Globus pallidus (tissue), 1 donor: ENCODE measurements around the gene RNF213.
"Not testable (repeated sequence)": the region's sequence is repeated elsewhere in the genome, so short reads cannot be mapped to it uniquely, and the experiment has no call there.

Source experiments
- DNase-seq: peaks from one replicate; pipeline ENCODE4 v3.0.0-alpha.2; 2015; ENCODE audit warnings: low spot score

Gene RNF213

GRCh38 chr17:80394629-80395216 lies 134.1 kb downstream of the RNF213 start:
- no peak for DNase-seq

DNA sequence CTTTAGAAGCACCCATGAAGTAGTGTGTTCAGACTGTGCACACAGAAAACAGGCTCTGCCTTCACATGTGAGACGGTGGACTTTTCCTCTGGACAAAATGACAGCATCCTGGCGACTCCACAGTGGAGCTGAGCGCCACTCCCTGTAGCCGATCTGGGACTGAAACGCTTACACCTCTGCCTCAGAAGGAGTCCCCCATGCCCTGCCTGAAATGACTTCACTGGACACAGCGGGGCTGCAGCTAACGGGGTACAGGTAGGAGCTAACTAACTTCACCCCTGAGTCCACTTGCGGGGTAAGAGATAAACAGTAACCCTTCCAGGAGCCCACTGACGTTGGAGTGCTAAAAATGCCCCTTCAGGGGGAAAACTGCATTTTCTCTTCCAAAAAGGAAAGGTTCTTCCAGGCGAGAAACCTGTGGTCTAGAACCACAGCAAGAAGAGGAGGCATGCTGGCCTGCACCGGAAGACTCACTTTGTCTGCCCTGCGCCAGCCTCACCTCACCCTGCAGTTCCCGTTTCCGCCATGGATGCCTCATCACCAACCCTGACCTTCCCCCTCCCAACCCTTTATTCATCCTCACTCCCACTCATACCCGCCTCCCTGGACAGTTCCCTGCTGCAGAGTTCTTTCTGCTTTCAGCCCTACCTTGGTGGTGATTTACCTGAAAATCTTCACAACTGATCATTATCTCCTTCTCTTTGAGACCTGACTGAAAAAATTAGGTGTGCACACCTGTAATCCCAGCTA lies 134.9 kb downstream of the RNF213 start:
- no peak for DNase-seq

GRCh38 chr17:80396157-80397033 lies 135.7 kb downstream of the RNF213 start:
- no peak for DNase-seq

DNA sequence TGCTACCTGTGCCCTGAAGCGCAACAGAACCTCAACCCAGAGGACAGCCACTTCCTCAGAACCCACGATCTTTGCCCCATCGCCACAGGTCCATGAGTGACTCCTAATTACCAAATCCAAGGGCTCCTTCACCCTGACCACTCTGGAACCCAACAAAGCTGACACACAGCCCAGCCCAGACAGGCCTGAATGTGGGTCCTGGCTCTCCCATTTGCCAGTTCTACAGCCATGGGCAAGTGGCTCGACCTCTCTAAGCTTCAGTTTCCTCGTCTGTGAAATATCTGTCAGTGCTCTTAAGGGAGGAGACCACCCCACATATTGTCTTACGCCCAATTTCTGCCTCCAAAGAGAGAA lies 136.4 kb downstream of the RNF213 start:
- DNase-seq: no peak

DNA sequence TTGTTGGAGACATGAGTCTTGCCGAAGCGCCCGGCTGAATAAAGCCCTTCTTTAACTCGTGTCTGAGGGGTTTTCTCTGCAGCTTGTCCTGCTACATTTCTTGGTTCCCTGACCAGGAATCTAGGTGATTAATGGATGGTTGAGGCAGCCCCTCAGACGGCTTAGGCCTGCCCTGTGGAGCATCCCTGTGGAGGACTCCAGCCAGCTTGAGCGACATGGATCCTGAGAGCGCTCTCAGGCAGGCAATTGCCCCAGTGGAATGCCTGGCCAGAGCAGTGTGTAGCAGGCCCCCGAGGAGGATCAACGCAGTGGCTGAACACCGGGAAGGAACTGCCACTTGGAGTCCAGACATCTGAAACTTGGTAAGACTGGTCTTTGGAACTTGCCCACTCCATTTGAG lies 137.0 kb downstream of the RNF213 start:
- DNase-seq: no peak

DNA sequence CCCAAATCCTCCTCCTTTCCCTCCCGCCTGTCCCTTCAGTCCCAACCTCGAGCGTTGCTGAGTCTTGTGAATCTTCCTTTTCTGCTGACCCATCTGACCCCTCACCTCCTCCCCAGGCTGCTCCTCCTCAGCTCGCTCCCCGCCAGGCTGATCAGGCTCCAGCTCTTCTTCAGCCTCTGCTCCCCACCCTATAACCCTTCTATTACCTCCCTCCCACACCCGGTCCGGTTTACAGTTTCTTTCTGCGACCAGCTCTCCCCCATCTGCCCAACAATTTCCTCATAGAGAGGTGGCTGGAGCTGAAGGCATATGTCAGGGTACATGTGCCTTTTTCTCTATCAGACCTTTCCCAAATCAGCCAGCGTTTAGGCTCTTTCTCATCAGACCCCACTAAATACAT lies 140.4 kb downstream of the RNF213 start:
- DNase-seq: not testable (repeated sequence)

DNA sequence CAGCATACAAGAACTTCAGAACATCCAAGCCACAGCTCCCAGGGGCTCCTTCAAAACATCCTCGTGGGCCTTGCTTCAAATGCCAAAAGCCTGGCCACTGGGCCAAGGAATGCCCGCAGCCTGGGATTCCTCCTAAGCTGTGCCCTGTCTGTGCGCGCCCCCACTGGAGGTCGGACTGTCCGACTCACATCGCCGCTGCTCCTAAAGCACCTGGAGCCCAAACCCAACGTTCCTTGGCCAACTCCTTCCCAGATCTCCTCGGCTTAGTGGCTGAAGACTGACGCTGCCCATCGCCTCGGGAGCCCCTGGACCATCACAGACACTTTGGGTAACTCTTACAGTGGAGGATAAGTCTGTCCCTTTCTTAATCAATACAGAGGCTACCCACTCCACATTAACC lies 141.4 kb downstream of the RNF213 start:
- not testable (repeated sequence) for DNase-seq

GRCh38 chr17:80402959-80403358 lies 142.3 kb downstream of the RNF213 start:
- no peak for DNase-seq

- no peak for DNase-seq
Measured at GRCh38 chr17:80406146-80406545, 145.5 kb downstream of the RNF213 start.

DNA sequence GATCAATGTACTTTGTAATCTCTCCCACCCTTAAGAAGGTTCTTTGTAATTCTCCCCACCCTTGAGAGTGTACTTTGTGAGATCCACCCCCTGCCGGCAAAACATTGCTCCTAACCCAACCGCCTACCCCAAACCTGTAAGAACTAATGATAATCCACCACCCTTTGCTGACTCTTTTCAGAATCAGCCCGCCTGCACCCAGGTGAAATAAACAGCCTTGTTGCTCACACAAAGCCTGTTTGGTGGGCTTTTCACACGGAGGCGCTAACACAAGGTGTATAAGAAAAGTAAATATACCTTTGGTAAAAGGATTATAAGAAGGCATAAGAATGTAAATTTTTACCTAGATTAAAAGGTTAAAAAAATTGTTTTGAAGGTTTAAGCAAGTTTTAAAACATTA lies 147.3 kb downstream of the RNF213 start:
- DNase-seq: not testable (repeated sequence)

DNA sequence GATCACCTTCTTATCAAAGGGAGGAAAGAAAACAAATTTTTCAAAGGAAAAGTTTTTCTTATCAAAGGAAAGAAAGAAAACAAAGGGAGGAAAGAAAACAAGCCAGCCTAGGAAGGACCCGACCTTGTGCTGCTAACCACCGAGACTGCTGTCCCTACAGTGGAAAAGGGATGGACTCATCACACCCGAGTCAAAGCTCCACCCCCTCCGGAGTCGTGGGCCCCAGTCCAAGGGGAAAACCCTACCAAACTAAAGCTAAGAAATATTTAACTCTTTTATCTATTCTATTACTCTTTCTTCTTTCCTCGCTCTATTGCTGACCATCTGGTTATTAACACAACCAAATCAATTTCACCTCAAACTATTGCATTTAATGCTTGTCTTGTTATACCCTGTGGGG lies 148.2 kb downstream of the RNF213 start:
- DNase-seq: no peak

DNA sequence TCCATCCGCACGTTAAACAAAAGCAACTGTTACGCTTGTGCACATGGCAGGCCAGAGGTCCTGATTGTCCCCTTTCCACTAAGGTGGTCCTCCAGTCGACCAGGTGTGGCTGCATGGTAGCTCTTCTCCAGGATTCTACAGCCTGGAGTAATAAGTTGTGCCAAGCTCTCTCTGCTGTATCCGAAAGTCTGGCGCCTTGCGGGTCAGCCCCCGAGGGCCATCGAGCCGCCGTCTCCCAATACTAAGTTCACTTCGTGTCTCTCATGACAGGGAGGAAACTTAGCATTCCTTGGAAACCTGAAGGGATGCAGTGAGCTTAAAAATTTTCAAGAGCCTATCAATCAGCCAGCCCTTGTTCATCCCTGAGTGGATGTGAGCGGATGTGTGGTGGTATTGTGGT lies 149.0 kb downstream of the RNF213 start:
- no peak for DNase-seq

DNA sequence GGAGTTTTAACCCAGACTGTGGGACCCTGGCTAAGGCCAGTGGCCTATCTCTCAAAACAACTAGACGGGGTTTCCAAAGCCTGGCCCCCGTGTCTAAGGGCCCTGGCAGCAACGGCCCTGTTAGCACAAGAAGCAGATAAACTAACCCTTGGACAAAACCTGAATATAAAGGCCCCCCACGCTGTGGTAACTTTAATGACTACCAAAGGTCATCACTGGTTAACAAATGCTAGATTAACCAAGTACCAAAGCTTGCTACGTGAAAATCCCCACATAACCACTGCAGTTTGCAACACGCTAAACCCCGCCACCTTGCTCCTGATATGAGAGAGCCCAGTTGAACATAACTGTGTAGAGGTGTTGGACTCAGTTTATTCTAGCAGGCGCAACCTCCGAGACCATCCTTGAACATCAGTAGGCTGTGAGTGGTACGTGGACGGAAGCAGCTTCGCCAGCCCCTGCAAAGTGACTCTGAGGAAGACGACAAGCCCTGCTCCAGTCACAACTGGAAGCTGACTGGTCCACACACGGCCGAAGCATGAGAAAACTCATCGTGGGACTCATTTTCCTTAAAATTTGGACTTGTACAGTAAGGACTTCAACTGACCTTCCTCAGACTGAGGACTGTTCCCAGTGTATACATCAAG lies 149.9 kb downstream of the RNF213 start:
- DNase-seq: not testable (repeated sequence)

DNA sequence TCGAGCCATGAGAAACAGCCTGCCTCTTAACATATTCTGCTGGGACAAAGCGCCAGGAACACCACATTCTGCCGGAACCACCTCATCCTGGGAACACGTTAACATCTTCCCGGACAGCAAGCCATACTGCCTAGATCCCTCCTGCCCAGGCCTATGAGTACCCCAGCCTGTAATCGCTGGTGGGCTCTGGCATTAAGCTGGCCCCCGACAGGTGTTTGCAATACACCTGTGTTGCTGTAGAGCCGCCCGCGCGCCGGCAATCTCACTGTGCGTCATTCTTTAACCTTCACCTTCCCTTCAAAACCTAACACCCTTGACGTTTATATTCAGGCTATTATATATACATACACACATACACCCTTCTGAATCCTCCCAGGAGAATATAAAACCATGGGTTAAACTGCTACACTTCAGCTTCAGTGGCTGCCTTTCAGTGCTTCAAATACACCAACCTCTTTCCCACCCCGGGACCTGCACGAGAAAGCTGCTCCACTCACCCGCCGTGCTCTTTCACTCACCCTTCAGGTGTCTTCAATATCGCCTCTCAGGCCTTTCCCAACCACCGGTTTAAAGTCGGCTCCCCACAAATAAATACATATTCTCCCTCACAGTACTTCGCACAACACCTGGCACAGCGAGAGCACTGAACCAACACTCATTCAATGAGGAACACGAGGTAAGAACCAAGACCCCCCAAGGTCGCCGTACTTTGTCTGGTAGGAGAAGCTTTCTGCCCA lies 153.3 kb downstream of the RNF213 start:
- no peak for DNase-seq

- peak; percentile 8 for DNase-seq
Measured at GRCh38 chr17:80414508-80414802, 153.8 kb downstream of the RNF213 start.

DNA sequence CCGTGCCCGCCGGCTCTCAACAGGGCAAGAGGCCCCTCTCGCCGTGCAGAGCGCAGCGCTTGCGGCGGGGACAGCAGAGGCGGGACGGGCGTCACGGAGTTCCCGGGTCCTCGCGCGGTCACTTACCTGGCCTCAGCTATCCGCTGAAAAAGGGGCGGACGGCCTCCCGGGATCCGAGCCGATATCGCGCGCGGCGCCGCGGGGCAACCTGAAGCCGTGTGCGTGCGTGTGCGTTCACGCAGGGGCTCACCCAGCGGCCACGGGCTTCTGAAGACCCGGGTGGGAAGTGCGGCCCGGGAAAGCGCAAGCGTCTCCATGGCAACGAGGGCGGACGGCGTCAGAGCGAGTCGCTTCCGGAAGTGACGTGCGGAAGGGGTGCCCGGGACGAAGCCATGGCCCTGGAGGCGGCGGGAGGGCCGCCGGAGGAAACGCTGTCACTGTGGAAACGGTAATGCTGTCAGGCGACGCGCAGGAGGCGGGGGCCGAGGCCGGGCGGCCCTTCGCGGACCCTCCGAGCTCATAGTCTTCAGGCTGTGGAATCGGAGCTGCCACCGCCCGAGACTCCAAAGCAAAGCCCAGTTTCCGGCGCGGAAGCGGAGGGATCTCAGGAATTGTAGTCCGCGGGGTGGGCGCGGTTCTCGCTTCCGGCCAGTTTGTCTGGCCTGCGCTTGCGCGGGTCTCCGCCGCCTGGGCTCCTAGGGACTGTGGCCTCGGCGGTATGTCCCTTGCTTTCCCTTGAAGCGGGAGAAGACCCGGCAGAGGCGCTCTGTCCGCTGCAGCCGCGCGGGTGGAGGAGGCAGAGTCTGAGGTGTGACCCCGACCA lies 154.4 kb downstream of the RNF213 start, which contains the start of gene ENDOV:
ENDOV (plus strand) TSS at position 365 of the 823 bp plus-strand sequence; CDS start at position 393, 28 bp downstream.
- DNase-seq: peak; percentile 92

- DNase-seq: no peak
Measured at GRCh38 chr17:80415626-80416137, 155.0 kb downstream of the RNF213 start.

- no peak for DNase-seq
Measured at GRCh38 chr17:80416260-80416939, 155.7 kb downstream of the RNF213 start.

GRCh38 chr17:80416940-80417293 lies 156.3 kb downstream of the RNF213 start:
- no peak for DNase-seq

GRCh38 chr17:80418589-80418988 lies 157.9 kb downstream of the RNF213 start:
- DNase-seq: no peak
